ENCODE measurements around the gene RPL35. TPM values are rescaled to one million over a fixed set of nuclear protein-coding genes. Genes with fewer than 3 reads are reported as not detected.

Gene RPL35
- total RNA-seq: 1,000 to 10,000 TPM in 1 of 2 donors, 100 to 1,000 TPM in 1; 890 to 1,374 TPM

DNA sequence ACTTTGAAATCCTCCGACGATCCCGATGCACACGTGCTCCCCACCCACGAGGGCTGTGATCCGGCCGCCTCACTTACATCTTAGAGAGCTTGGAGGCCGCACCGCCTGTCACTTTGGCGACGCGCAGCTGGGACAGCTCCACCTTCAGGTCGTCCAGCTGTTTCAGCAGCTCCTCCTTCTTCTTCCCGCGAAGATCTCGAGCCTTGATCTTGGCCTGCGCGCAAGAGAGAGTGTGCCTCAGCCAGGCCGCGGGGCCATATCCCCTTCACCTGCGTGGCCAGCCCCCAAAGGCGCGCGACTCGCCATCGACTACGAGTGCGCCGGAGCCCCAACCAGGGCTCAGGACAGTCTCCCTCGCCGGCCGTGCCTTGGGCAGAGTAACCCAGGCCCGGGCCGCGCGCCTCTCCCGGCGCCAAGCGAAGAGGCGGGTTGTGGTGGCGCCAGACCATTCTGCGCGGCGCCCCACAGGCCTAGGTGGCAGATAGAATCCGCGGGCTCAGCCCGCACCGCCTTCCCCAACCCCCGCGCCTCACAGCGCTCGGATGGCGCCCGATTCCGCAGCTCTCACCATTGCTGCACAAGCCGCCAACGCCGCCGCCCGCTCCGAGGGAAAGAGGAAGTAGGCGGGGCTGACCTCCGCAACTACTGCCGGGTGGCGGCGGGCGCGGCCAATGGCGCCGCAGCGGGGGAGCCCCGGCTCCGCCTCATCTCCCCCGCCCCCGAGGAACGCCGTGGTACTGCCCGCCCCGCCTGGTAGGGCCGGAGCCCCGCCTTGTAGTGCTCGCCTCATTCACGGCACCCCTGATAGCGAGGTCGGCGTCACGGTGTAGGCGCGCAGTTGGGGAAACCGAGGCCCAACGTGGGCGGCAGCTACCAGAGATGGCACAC, at the start of gene RPL35, which contains the start of gene ARPC5L:
Gene RPL35 (minus strand): TSS at position 616 of the 888 bp plus-strand sequence. CDS start 45 bp downstream, at position 571.
Gene ARPC5L (plus strand): TSS at position 789 of the 888 bp plus-strand sequence. CDS start 7,161 bp downstream, outside the sequence.
- H3K9ac ChIP-seq (ENCODE audit: low read depth in 2 of 2, low read length in 2 of 2): peak within 1 kb of the TSS; percentile 80 to 87
- H3K36me3 ChIP-seq: peaks cover 20% of the 10 kb centered on the region
- peak within 1 kb of the TSS; percentile 77 for H3K4me3 ChIP-seq
- DNase-seq: peak; percentile 96
- intact Hi-C loops (cut with DNase I): loop anchor here (2.0 kb wide), 1 partner anchor 281 kb away; the partner anchor contains the start of gene SCAI
- H3K4me1 ChIP-seq: peaks cover 18% of the 10 kb centered on the region
- H3K9me3 ChIP-seq: no peaks in the 10 kb centered on the region
- TF ChIP-seq, protein P1, sequence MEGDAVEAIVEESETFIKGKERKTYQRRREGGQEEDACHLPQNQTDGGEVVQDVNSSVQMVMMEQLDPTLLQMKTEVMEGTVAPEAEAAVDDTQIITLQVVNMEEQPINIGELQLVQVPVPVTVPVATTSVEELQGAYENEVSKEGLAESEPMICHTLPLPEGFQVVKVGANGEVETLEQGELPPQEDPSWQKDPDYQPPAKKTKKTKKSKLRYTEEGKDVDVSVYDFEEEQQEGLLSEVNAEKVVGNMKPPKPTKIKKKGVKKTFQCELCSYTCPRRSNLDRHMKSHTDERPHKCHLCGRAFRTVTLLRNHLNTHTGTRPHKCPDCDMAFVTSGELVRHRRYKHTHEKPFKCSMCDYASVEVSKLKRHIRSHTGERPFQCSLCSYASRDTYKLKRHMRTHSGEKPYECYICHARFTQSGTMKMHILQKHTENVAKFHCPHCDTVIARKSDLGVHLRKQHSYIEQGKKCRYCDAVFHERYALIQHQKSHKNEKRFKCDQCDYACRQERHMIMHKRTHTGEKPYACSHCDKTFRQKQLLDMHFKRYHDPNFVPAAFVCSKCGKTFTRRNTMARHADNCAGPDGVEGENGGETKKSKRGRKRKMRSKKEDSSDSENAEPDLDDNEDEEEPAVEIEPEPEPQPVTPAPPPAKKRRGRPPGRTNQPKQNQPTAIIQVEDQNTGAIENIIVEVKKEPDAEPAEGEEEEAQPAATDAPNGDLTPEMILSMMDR (IDR thresholded peaks at IDR 0.05): peak; percentile 20
- H3K27ac ChIP-seq: peak within 1 kb of the TSS; percentile 81
- H3K27me3 ChIP-seq: no peaks in the 10 kb centered on the region

DNA sequence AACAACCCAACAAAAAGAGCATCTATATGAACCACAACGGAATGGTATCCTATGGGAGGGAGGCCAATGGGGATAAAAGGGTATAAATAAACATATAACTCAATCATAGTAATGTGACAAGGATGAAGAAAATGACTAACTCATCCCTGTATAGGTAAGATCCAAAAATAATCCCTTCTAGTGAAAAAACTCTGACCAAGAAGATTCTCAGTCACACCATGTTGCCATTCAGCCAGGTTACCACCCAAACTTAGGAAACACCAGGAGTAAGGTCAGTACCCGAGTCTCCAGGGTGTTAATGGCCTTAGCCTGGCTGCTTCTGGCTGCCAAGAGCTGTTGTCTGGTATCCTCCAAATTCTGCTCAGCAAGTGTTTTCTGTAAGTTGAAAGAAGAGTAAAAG, 46.3 kb upstream of the RPL35 start:
- Histone ChIP-seq H3K9me3 (no peaks in the 10 kb centered on the region), H3K4me1 (no peaks in the 10 kb centered on the region), H3K36me3 (no peaks in the 10 kb centered on the region), H3K4me3 (no peak overlapping the region), H3K27me3 (no peaks in the 10 kb centered on the region), H3K9ac (ENCODE audit: low read depth in 2 of 2, low read length in 2 of 2) (no peak overlapping the region), H3K27ac (no peak overlapping the region)
- no peak for DNase-seq
- TF ChIP-seq, protein P1 (IDR thresholded peaks at IDR 0.05): no peak
- intact Hi-C loops (cut with DNase I): no loop called here

DNA sequence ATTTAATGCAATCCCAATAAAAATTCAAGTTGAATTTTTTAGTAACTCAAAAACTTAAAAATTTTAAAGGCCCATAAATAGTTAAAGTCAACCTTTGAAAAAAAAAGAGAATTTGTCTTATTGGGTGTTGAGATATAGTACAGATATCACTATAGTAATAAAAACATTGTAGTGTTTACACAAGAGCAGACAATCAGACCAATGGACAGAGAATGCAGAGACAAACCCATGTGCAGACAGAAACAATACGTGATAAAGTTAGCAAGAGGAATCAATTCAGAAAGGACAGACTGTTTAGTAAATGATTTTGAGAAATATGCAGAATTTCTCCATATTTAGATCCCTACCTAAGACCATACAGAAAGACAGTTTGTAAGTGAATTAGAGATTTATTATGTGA, 45.2 kb upstream of the RPL35 start:
- no peak overlapping the region for H3K27ac ChIP-seq
- TF ChIP-seq, protein P1 (IDR thresholded peaks at IDR 0.05): no peak
- intact Hi-C loops (cut with DNase I): no loop called here
- DNase-seq: no peak
- H3K4me3 ChIP-seq: no peak overlapping the region
- no peaks in the 10 kb centered on the region for H3K9me3 ChIP-seq
- no peaks in the 10 kb centered on the region for H3K36me3 ChIP-seq
- no peak overlapping the region for H3K9ac ChIP-seq (ENCODE audit: low read depth in 2 of 2, low read length in 2 of 2)
- no peaks in the 10 kb centered on the region for H3K27me3 ChIP-seq
- H3K4me1 ChIP-seq: no peaks in the 10 kb centered on the region

DNA sequence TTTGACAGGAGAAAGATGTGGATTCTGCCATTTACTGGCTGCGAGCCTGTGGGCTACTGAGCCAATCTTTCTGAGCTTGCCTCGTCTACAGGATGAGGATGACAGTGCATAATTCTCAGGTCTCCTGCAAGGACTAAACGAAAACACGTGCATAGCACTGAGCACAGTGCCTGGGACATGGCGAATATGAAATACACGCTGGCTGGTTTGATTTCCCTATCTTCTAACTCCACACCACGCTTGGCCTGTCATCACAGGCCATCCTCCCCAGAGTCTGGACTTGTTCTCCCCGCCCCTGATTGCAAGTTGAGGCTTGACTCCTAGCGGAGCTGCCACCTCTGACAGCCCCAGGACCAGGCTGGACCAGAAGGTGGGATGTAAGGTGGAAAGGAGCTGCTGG, 38.1 kb upstream of the RPL35 start:
- intact Hi-C loops (cut with DNase I): no loop called here
- TF ChIP-seq, protein P1 (IDR thresholded peaks at IDR 0.05): no peak
- Histone ChIP-seq H3K27me3 (no peaks in the 10 kb centered on the region), H3K36me3 (no peaks in the 10 kb centered on the region), H3K9me3 (no peaks in the 10 kb centered on the region), H3K4me3 (no peak overlapping the region), H3K9ac (ENCODE audit: low read depth in 2 of 2, low read length in 2 of 2) (no peak overlapping the region), H3K4me1 (no peaks in the 10 kb centered on the region), H3K27ac (no peak overlapping the region)
- DNase-seq: no peak

DNA sequence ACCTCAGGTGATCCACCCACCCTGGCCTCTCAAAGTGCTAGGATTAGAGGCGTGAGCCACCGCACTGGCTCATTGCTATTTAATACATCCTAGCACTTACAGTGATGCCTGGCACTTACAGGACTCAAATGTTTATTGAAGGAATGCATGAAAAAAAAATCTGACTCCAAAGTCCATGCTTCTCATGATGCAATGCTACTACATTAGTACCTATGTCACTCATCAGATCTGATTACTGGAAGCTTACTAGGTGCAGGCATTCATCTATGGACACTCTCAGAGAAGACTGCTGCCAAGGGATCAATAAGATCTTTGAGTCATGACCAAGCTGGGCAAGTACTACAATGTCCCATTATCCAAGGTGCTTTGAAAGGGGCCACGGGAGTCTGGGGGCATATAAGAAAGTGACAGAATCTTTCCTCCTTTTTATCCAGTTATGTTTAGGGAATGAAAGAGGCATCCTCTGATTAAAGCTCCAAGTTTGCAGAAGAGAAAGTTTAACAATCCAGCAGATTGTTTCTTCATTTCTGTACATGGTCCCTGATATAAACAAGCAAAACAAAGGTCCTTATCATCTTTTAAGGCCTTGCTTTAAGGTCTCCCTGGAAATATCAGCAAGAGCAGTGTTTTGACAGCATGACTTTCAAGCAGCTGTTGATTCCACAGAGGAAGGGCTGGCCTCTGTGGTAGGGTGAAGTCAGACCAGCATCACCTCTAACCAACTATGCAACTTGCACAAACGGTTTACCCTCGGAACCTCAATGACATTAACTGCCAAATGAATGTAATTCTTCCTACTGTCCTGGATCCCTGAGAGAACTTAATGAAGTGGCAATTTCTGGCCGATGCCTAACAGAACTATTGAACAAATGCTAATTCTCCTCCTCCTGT, 36.1 kb upstream of the RPL35 start:
- H3K27me3 ChIP-seq: no peaks in the 10 kb centered on the region
- H3K4me1 ChIP-seq: no peaks in the 10 kb centered on the region
- TF ChIP-seq, protein P1 (IDR thresholded peaks at IDR 0.05): no peak
- no peak overlapping the region for H3K4me3 ChIP-seq
- DNase-seq: no peak
- H3K9ac ChIP-seq (ENCODE audit: low read depth in 2 of 2, low read length in 2 of 2): no peak overlapping the region
- no peaks in the 10 kb centered on the region for H3K9me3 ChIP-seq
- H3K27ac ChIP-seq: no peak overlapping the region
- intact Hi-C loops (cut with DNase I): no loop called here
- no peaks in the 10 kb centered on the region for H3K36me3 ChIP-seq
